PFSK-1 (cell line): ENCODE data around the gene SBF1.

Experiments used
- FOXP2 ChIP-seq: optimal IDR thresholded peaks from 2 replicates; pipeline ENCODE3; 2011; ENCODE audit warnings: borderline replicate concordance, control low read depth, inconsistent platforms; ENCODE audit not compliant: insufficient read depth; ENCODE audit errors: extremely low read length, extremely low read depth
- POLR2AphosphoS5 ChIP-seq: IDR thresholded peaks from 2 replicates; pipeline ENCODE4 v1.6.1; 2012; ENCODE audit warnings: low read depth, mild to moderate bottlenecking, control low read depth, low read length, moderate library complexity
- REST ChIP-seq, 2 experiments: IDR thresholded peaks; 2 replicates each; pipeline versions ENCODE4 v1.6.1 to v1.8.0; 2011 to 2012; ENCODE audit warnings: low read depth in 2 of 2, low read length in 2 of 2, control low read depth in 1 of 2, inconsistent platforms in 1 of 2, mild to moderate bottlenecking in 1 of 2, moderate library complexity in 1 of 2; ENCODE audit not compliant: insufficient read depth in 1 of 2
- SIN3A ChIP-seq: IDR thresholded peaks from 2 replicates; pipeline ENCODE4 v1.6.1; 2012; ENCODE audit warnings: mild to moderate bottlenecking, low read length, moderate library complexity, borderline replicate concordance; ENCODE audit not compliant: insufficient read depth
- TAF1 ChIP-seq: IDR thresholded peaks from 2 replicates; pipeline ENCODE4 v1.6.1; 2012; ENCODE audit warnings: low read length, control low read depth, borderline replicate concordance; ENCODE audit not compliant: insufficient read depth

SBF1 gene

DNA sequence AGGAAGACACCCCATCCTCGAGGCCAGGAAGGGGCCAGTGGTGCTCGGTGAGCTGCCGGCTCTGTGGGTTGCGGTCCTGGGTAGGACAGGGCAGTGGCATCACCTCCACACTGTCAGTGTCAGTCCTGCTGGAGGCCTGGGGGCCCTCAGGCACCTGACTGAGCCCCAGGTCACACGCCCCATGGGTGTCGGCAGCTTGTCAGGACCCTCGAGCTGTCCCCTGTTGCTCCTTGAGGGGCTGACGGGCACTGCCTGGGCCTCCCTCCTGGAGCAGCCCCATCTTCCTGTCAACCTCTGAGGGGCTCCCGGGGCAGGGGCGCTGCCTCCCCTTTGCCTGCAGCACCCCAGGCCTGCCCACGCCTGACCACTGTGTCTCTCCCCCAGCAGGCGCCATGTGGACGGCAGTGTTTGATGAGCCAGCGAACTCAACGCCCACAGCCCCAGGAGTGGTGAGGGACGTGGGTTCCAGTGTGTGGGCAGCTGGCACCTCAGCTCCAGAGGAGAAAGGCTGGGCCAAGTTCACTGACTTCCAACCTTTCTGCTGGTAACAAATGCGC is 35.4 kb downstream of the SBF1 start:
- TF ChIP-seq TAF1 (no peak), FOXP2 (no peak), POLR2AphosphoS5 (no peak), SIN3A (no peak), REST (IDR thresholded peaks at IDR 0.05; ENCODE audit: insufficient read depth in 1 of 2, low read depth in 2 of 2, low read length in 2 of 2) (no peak)

GRCh38 chr22:50438305-50439275 is 36.2 kb downstream of the SBF1 start:
- TF ChIP-seq FOXP2: no peak
- no peak for TF ChIP-seq POLR2AphosphoS5
- no peak for TF ChIP-seq SIN3A
- no peak for TF ChIP-seq REST (IDR thresholded peaks at IDR 0.05; ENCODE audit: insufficient read depth in 1 of 2, low read depth in 2 of 2, low read length in 2 of 2)
- TF ChIP-seq TAF1: no peak

GRCh38 chr22:50437511-50438304 is 37.1 kb downstream of the SBF1 start:
- no peak for TF ChIP-seq TAF1
- no peak for TF ChIP-seq POLR2AphosphoS5
- no peak for TF ChIP-seq FOXP2
- TF ChIP-seq SIN3A: no peak
- TF ChIP-seq REST (IDR thresholded peaks at IDR 0.05; ENCODE audit: insufficient read depth in 1 of 2, low read depth in 2 of 2, low read length in 2 of 2): no peak

GRCh38 chr22:50436841-50437341 is 37.9 kb downstream of the SBF1 start:
- TF ChIP-seq FOXP2 (no peak), REST (IDR thresholded peaks at IDR 0.05; ENCODE audit: insufficient read depth in 1 of 2, low read depth in 2 of 2, low read length in 2 of 2) (no peak), TAF1 (no peak), SIN3A (no peak), POLR2AphosphoS5 (no peak)
